ENCODE results near the gene POLR2L.

Gene POLR2L

GRCh38 chr11:860234-861104 lies 18.1 kb upstream of the POLR2L start:
- no peak for TF ChIP-seq CTCF (IDR thresholded peaks at IDR 0.05; ENCODE audit: low read depth, low read length, missing control alignments)
- no peak for DNase-seq (ENCODE audit: low read depth)
- H3K4me3 ChIP-seq (ENCODE audit: low read depth, low read length), result no peak overlapping the region

GRCh38 chr11:859394-860131 lies 17.2 kb upstream of the POLR2L start:
- no peak overlapping the region for H3K4me3 ChIP-seq (ENCODE audit: low read depth, low read length)
- TF ChIP-seq CTCF (IDR thresholded peaks at IDR 0.05; ENCODE audit: low read depth, low read length, missing control alignments), result no peak
- no peak for DNase-seq (ENCODE audit: low read depth)

- H3K4me3 ChIP-seq (ENCODE audit: low read depth, low read length), result no peak overlapping the region
- TF ChIP-seq CTCF (IDR thresholded peaks at IDR 0.05; ENCODE audit: low read depth, low read length, missing control alignments), result no peak
- DNase-seq (ENCODE audit: low read depth), result no peak
These were observed 16.5 kb upstream of the POLR2L start for GRCh38 chr11:858762-859339.

GRCh38 chr11:858053-858761 lies 15.9 kb upstream of the POLR2L start:
- no peak for TF ChIP-seq CTCF (IDR thresholded peaks at IDR 0.05; ENCODE audit: low read depth, low read length, missing control alignments)
- no peak overlapping the region for H3K4me3 ChIP-seq (ENCODE audit: low read depth, low read length)
- no peak for DNase-seq (ENCODE audit: low read depth)

GRCh38 chr11:856397-856796 lies 14.1 kb upstream of the POLR2L start:
- DNase-seq (ENCODE audit: low read depth), result no peak

More at GRCh38 chr11:856397-856796, 14.1 kb upstream of the POLR2L start:
- no peak for TF ChIP-seq CTCF (IDR thresholded peaks at IDR 0.05; ENCODE audit: low read depth, low read length, missing control alignments)
- no peak overlapping the region for H3K4me3 ChIP-seq (ENCODE audit: low read depth, low read length)
